Body of pancreas (tissue), 4 donors: ENCODE measurements around the gene PTPRT. TPM values are rescaled to one million over a fixed set of nuclear protein-coding genes. Genes with fewer than 3 reads are reported as not detected.
"Not testable (repeated sequence)": the region's sequence is repeated elsewhere in the genome, so short reads cannot be mapped to it uniquely, and the experiment has no call there.

ENCODE experiments used
- ATAC-seq: fragments of 150-250 bp; one replicate; pipeline ENCODE4 v1.9.1; 2016
- DNase-seq, 4 donors: peaks; one replicate each; pipeline ENCODE4 v3.0.0-alpha.2; 2019
- H3K27ac ChIP-seq, 4 donors: fragments of 200-600 bp; sonication (generic); 1 replicate in 3 of 4; 2 replicates in 1 of 4; pipeline versions ENCODE4 v1.5.1 to v1.6.1; 2016 to 2019; ENCODE audit warnings: mild to moderate bottlenecking in 1 of 4, mixed read lengths in 1 of 4, moderate library complexity in 1 of 4
- H3K27me3 ChIP-seq, 2 donors: fragments of 200-600 bp; sonication (generic); one replicate each; pipeline ENCODE4 v1.6.0; 2016; ENCODE audit warnings: mild to moderate bottlenecking in 1 of 2
- H3K36me3 ChIP-seq, 2 donors: fragments of 200-600 bp; sonication (generic); replicated peaks in 1 of 2; 2 replicates each; pipeline ENCODE4 v1.5.1; 2016; ENCODE audit warnings: low read depth in 2 of 2; ENCODE audit not compliant: insufficient read depth in 1 of 2
- H3K4me1 ChIP-seq: fragments of 200-600 bp; sonication (generic); one replicate; pipeline ENCODE4 v1.6.0; 2016
- H3K4me3 ChIP-seq, 2 donors: fragments of 200-600 bp; sonication (generic); 1 replicate in 1 of 2; 2 replicates in 1 of 2; pipeline ENCODE4 v1.5.1; 2016 to 2019
- H3K9me3 ChIP-seq, 3 donors: fragments of 200-600 bp; sonication (generic); 1 replicate in 2 of 3; 2 replicates in 1 of 3; pipeline ENCODE4 v1.5.1; 2016
- POLR2A ChIP-seq, 3 donors: fragments of 450-650 bp; IDR thresholded peaks; one replicate each; pipeline ENCODE4 v1.6.1; 2016; ENCODE audit warnings: antibody characterized with exemption in 3 of 3, mild to moderate bottlenecking in 2 of 3
- WGBS, 2 donors: methylation state at CpG; one replicate each; pipeline ENCODE4 v1.1.5; 2017; 5-methylcytosine and 5-hydroxymethylcytosine counted together
- intact Hi-C: fragments of 100-400 bp; cut with DNase I; formaldehyde crosslinking; loops from one replicate; pipeline ENCODE4 v1.15.1; 2023
- total RNA-seq, 2 donors: library from RNA; depleted of rRNA; stranded (reverse); fragments of >200 nt; gene quantifications; one replicate each; pipeline ENCODE4 v1.1.0, GENCODE V29; 2016
- TF ChIP-seq, protein P1 (sequence below), 7 experiments: fragments of 450-650 bp in 4 of 7; fragments of 200-600 bp in 3 of 7; sonication (generic) in 3 of 7; IDR thresholded peaks; one replicate each; pipeline ENCODE4 v1.5.1; 2016 to 2019; ENCODE audit warnings: antibody characterized with exemption in 7 of 7

PTPRT gene
- total RNA-seq, 2 donors from 2014 or later = 0.33 to 1.0 TPM

DNA sequence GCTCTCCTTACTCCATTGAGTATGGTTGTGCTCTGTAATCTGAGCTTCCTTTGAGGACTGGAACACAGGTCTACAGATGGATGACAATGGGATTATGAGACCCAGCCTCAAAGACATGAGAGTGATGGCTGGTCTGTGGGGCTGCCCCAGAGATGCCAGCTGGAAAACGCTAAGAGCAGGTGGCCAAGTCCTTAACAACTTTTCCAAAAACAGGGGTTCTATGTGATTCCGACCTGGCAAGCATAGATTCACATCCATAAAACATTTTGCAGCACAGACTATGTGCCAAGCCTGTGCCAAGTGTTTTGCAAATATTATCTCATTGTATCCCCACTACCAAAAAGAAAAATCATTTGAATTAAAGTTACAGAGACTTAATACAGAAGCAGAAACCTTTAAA lies 270.4 kb downstream of the PTPRT start:
- DNase-seq (no peak), ATAC-seq (no peak)

DNA sequence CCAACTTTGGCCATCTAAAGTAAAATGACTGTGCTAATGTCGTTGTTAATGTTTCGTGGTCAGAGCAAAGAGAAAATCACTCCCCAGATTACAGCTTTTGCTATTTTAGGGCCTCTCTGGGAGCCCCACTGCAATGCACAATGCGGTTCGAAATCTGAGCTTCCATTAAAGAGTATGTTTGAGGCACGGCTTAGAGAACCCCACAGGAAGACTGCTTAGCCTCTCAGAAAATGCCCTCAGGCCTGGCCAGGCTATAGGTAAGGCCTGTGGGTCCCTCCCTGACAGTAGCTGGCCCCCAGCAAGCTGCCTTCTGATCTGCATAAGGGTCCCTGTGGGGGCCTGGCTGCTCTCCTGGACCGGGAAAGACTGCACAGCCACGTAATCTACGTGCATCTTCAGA lies 274.6 kb downstream of the PTPRT start:
- intact Hi-C loops = no loop called here
- no peak for ATAC-seq
- 84 to 88% methylated on average over 8 of the region's 8 CpGs for WGBS, 2 donors
- TF ChIP-seq, protein P1, sequence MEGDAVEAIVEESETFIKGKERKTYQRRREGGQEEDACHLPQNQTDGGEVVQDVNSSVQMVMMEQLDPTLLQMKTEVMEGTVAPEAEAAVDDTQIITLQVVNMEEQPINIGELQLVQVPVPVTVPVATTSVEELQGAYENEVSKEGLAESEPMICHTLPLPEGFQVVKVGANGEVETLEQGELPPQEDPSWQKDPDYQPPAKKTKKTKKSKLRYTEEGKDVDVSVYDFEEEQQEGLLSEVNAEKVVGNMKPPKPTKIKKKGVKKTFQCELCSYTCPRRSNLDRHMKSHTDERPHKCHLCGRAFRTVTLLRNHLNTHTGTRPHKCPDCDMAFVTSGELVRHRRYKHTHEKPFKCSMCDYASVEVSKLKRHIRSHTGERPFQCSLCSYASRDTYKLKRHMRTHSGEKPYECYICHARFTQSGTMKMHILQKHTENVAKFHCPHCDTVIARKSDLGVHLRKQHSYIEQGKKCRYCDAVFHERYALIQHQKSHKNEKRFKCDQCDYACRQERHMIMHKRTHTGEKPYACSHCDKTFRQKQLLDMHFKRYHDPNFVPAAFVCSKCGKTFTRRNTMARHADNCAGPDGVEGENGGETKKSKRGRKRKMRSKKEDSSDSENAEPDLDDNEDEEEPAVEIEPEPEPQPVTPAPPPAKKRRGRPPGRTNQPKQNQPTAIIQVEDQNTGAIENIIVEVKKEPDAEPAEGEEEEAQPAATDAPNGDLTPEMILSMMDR (IDR thresholded peaks at IDR 0.05) = no peak
- TF ChIP-seq POLR2A (IDR thresholded peaks at IDR 0.05) = no peak
- Histone ChIP-seq H3K4me3 (no peak overlapping the region), H3K36me3 (no peaks in the 10 kb centered on the region), H3K27me3 (no peaks in the 10 kb centered on the region), H3K4me1 (no peaks in the 10 kb centered on the region), H3K9me3 (no peaks in the 10 kb centered on the region), H3K27ac (no peak overlapping the region)
- no peak for DNase-seq

More for the DNA sequence above, 270.4 kb downstream of the PTPRT start:
- Histone ChIP-seq H3K27me3 (no peaks in the 10 kb centered on the region), H3K27ac (no peak overlapping the region), H3K4me1 (no peaks in the 10 kb centered on the region), H3K9me3 (no peaks in the 10 kb centered on the region), H3K36me3 (no peaks in the 10 kb centered on the region), H3K4me3 (no peak overlapping the region)
- intact Hi-C loops = no loop called here
- WGBS, 2 donors = 64 to 66% methylated on average over 2 of the region's 2 CpGs
- TF ChIP-seq POLR2A (IDR thresholded peaks at IDR 0.05) = no peak

DNA sequence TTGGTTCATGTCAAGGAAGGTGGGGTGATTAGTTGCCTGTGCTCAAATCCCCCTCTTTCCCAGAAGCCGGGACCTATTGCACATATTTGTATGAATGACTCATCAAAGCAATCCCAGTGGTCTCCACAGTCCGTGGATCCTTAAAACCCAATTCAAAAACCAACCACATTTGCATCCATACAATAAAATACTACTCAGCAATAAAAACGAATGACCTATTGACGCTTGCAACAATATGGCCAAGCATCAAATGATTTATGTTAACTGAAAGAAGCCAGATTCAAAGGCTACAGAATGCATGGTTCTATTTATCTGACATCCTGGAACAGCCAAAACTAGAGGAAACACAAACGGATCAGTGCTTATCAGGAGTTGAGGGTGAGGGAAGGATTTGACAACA lies 275.4 kb downstream of the PTPRT start:
- WGBS, 2 donors = 47 to 63% methylated on average over 5 of the region's 5 CpGs
- Histone ChIP-seq H3K36me3 (no peaks in the 10 kb centered on the region), H3K27me3 (no peaks in the 10 kb centered on the region), H3K4me1 (no peaks in the 10 kb centered on the region), H3K4me3 (no peak overlapping the region), H3K9me3 (no peaks in the 10 kb centered on the region), H3K27ac (no peak overlapping the region)
- ATAC-seq = no peak
- DNase-seq = no peak
- intact Hi-C loops = no loop called here
- TF ChIP-seq, protein P1 (IDR thresholded peaks at IDR 0.05) = no peak
- no peak for TF ChIP-seq POLR2A (IDR thresholded peaks at IDR 0.05)

DNA sequence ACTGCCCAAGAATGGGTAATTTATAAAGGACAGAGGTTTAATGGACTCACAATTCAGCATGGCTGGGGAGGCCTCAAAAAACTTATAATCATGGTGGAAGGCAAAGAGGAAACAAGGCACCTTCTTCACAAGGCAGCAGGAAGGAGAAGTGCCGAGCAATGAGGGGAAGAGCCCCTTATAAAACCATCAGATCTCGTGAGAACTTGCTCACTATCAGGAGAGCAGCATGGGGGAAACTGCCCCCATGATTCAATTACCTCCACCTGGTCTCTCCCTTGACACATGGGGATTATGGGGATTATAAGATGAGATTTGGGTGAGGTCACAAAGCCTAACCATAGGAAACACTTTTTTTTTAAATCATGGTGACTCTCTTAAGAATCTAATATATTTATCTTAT lies 278.9 kb downstream of the PTPRT start:
- intact Hi-C loops, DNase-seq, H3K27me3 ChIP-seq, H3K4me1 ChIP-seq, H3K4me3 ChIP-seq, H3K27ac ChIP-seq, ATAC-seq, H3K9me3 ChIP-seq, H3K36me3 ChIP-seq: not testable (repeated sequence)
- WGBS, 2 donors = 47 to 65% methylated on average over 2 of the region's 2 CpGs

DNA sequence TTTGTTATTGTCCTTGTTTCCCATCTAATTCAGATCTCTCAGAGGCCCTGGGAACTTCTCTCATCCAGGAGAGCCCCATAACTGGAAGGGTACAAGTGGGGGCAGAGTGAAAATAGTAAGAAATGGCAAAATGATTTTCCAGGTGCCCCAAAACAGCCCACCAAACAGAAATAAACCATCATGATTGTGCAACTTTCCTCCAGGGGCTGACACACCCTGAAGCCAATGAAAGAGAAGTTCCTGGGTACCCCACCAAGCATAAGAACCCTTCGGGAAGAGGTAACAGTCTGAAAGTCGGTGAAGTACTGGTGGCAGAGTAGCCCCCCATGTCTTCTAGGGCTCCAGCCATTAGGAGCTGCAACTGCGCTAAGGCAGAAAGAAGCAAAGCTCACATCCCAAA lies 282.0 kb downstream of the PTPRT start:
- no peak overlapping the region for H3K4me3 ChIP-seq
- H3K4me1 ChIP-seq = peaks cover 2% of the 10 kb centered on the region
- no peak overlapping the region for H3K27ac ChIP-seq
- 90 to 100% methylated on average over 3 of the region's 3 CpGs for WGBS, 2 donors
- no peaks in the 10 kb centered on the region for H3K36me3 ChIP-seq
- ATAC-seq (no peak), DNase-seq (no peak)
- no peaks in the 10 kb centered on the region for H3K27me3 ChIP-seq
- no peaks in the 10 kb centered on the region for H3K9me3 ChIP-seq
- TF ChIP-seq, protein P1 (IDR thresholded peaks at IDR 0.05) = no peak
- no peak for TF ChIP-seq POLR2A (IDR thresholded peaks at IDR 0.05)
- intact Hi-C loops = no loop called here

DNA sequence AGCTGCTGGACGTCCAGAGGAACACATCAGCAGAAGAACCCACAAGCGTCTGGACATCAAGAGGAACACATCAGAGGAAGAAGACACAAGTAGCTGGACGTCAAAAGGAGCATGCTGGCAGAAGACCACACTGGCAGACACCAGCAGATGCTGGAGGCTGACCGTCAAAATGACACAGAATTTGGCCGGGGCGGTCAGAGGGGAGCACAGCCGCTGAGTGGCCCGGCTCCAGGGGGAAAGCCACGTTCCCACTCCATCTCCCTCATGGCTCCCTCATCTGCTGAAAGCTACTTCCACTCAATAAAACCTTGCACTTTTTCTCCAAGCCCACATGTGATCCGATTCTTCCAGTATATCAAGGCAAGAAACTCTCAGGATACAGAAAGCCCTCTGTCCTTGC lies 283.6 kb downstream of the PTPRT start:
- H3K9me3 ChIP-seq = no peaks in the 10 kb centered on the region
- WGBS, 2 donors = 67 to 68% methylated on average over 10 of the region's 10 CpGs
- peaks cover 16% of the 10 kb centered on the region for H3K4me1 ChIP-seq
- H3K27me3 ChIP-seq = no peaks in the 10 kb centered on the region
- no peak for DNase-seq
- no peak overlapping the region for H3K27ac ChIP-seq
- no peak for TF ChIP-seq POLR2A (IDR thresholded peaks at IDR 0.05)
- TF ChIP-seq, protein P1 (IDR thresholded peaks at IDR 0.05) = no peak
- no peak for ATAC-seq
- no peaks in the 10 kb centered on the region for H3K36me3 ChIP-seq
- intact Hi-C loops = no loop called here
- H3K4me3 ChIP-seq = no peak overlapping the region
